ENCODE measurements around the gene DROSHA.
"Not testable (repeated sequence)": the region's sequence is repeated elsewhere in the genome, so short reads cannot be mapped to it uniquely, and the experiment has no call there.

DROSHA gene

DNA sequence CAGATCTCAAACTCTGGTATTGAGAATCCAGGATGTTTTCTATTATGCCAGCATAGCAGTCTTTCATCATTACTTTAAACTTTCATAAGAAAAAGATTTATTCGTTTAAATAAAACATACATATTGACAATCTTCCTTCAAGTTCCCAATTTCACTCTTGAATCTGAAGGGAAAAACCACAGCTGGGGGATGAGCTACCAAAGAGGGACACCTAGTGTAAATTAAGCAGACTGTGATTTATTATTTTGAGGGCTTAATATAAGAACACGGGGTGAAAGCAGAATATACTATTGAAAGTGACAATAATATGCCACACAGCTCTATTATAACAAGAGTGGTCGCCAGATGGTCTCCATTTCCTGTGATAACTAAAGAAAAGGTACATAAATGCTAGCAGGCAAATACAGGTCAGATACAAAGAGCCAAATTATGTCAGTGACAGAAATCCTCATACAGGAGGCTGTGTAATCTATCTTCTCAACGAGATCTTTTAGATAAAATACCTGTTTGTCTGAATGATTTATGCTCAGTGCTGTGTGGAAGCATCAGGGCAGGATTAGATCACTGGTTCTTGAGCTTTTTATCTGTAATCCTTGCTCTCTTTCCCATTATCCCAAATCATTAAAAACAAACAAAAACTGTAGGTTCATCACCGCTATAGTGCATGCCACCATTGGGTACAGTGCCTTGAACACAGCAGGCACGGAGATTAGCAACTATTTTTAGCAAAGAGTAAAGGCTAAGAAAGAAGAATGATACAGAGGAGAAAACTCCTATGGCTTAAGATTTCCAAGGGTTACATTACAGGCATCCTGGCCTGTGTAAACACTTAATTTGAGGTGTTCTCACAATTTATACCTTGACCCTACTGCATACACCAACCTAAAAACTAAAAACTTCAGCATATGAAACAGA is 116.6 kb downstream of the DROSHA start:
- no peak for DNase-seq

DNA sequence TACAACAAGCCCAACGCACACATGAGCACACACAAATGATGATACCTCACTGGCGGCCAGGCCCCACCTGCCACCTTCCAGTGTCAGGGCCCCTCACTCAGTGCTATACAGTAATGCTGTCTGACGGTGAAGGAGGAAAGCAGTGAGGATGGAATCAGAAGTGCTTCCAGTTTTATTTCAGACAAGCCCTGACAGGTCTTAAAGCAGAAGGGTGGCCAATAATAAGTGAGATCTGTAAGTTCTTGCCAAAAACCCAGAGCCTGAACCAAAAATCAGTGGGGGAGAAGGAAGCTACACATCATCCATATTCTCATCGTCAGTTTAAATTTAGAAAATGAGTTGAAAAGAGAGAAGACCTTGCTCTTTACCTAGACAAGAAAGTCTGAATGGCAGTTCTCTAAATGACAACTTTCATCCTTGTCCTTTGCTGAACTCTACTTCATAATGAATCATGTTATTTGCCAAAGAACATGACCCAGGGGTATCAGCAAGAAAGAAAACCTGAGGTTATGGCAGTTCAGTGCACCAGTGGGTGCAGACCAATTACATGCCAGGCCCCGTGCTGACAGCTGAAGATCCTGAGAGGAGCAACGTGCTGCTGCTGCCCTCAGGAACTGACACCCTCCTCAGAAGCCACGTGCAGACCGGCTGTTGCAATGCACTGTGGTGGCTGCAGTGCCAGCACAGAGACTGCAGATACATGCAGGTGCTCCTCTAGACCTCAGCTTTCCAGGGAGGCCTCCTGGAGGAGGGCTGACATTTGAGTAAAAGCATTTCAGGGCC is 118.7 kb downstream of the DROSHA start:
- DNase-seq = no peak

DNA sequence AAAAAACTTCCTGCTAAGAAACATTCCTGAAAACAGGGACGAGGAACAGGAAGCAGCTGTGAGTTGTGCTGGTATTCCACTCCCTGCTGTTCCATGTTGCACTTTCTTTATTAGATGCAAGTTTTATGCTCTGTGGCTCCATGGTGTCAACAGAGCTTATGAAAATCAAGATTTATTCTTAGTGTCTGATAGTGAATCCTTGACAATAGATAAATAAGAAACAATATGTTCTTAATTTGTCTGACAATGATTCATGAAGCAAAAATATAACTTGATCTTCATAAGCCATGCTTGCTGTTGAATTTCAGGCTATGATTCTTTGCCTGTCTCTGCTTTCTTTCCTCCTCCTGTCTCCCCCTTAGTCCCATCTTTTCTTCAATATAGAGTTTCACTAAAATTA is 119.6 kb downstream of the DROSHA start:
- DNase-seq = no peak

DNA sequence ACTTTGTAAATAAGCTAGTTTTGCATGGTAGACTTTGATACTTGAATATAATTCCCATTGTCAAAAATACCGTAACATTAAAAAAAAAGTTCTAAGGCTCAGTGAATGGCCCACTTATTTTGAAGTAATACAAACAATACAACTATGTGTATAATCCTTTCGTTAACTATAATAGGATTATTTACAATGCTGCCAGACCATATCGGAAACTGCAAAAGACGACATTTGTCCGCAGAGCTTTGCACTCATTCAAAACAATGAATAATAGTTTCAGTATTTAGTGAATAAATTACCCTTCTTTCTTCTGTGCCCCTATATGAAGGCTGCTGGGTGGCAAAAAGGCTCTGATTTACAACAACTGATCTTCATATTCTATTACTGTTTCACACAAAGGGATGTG is 121.8 kb downstream of the DROSHA start:
- DNase-seq = no peak

DNA sequence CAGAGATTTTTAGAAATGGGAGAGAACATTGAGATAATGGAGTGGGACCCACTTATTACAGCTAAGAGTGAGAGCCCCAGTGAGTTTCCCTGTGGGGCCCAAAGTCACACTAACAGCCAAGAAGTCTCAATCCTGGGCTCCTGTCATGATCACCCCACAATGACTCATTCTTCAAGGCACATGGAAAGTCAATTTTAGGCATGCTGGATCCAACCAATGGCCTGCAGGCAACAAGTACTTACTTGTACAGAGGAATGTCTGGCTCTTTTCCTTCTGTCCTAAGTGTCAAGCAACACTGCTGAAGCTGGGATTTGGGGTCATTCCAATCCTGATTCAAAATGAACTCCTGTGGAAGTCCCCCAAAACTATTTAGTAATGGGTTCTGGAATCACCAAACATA is 123.1 kb downstream of the DROSHA start:
- DNase-seq = peak; percentile 11

DNA sequence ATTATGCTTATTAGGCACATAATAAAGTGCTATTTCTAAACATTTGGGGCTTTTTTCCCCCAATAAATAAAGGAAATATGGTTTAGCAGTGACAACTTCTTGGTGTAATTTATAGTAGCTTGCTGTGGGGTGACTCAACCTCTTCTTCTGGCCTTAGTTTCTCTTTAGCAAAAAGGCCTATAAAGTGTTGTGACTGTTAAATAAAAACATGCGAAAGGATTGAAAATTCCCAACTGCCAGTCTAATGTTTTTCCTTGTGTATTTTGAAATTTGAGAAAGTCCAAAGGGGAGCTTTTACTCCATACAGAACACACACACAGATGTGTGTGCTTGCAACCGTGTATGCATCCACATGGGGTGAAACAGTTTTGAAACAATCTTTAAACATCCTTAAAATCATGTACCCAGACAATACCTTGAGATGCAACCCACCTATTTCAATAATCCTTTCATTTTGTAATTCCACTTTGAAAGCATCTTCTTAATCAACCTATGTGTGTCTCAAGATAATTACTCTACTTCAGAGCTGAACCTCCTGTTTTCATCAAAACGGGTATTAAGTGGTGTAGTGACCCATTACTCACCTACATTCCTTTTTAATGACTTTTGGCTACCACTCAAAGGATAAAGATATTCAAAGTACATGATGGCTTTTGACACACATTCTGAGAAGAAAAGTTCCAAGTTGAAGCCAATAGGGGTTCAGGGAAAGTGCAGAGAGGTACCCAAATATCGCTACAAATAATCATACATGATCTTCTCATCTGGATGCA is 123.8 kb downstream of the DROSHA start:
- peak; percentile 48 for DNase-seq

DNA sequence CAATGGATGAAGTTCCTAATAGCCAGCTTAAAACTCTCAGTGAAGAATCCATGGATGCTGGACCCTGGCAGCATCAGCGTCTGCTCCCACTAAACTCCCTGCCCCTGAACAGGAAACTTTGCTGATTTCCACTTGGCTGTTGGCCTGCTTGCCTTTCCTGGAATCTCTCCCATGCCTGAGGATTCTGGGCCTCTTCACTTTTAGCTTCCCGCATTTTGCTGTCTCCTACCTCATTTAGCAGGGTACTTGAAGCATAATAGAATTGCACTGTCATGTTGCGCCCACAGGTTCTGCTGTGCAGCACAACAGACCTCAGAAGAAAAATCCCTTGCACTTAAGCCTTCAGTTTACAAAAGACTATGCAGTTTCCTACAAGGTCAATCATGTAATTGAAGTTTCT is 127.6 kb downstream of the DROSHA start:
- no peak for DNase-seq

DNA sequence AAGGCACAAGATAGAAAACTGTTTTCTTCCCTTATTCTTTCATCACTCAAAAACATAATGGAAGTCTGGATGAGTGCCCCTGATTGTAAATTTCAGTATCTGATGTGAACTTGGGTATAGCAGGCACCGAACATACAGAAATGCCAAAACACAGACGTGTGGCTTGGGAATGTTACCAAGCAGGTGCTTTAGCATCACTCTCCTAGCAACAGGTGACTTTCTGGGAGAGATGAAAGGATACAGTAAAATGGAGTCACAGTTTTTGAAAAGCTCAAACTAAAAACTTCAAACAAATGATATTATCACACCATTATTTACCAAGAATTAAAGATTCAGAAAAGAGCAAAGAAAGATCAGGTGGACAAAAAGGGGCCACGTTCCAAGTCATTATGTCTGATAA is 130.2 kb downstream of the DROSHA start:
- DNase-seq = no peak

DNA sequence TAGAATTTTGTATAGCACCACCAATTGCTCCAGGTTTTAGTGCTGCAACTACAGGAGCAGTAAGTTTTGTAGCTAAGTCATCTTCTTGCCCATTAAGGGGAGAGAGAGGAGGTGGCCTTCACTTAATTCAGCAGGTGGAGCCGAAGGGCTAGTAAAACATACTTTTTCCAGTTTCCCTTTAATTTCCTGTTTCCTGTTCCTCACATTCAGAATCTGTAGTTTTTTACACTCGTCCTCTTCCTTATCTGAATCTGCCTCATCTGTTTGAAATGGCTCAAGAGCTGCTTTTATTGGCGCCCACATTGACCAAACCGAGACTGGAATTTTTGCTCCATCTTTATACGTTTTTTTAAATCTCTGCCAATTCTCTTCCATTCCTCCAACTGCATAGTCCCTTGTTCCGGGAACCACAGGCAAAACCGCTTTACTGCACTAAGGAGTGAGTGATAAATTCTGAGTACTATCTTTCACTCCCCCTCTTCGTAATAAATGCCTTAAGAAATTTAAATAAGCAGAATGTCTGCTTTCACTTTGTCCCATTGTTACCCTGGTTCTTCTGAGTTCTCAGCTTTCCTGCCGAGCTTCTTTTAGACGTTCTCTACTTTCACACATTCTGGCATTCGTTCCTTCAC is 133.9 kb downstream of the DROSHA start:
- DNase-seq = no peak

DNA sequence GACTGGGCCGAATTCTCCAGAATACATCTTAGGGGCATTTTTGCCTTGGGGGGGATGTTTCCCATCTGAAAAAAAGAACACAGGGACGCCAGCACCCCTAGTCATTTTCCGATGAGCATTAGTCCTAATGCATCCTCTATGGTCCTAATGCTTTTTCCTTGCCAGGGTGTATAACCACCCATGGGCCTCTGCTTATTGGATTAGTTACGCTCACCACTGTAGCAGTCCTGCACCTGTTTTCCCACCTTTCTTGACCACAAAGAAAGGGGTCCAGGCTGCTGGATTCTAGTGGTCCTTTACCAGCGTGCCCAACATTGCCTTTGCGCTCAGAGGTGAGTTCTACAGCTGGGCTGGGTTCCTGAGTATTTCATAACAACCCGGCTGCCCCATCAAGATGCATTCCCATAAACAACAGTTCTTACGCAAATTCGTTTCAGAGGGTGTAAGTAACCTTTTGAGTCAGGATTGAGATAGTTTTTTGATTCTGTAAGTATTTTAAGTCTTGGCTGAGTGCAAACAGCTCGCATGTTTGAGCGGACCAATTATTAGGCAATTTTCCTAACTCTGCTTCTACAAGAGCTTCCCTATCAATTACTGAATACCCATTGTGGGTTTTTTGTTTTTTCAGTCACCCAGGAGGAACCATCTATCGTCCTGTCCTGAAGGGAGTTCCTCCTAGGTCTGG is 135.1 kb downstream of the DROSHA start:
- DNase-seq = no peak

DNA sequence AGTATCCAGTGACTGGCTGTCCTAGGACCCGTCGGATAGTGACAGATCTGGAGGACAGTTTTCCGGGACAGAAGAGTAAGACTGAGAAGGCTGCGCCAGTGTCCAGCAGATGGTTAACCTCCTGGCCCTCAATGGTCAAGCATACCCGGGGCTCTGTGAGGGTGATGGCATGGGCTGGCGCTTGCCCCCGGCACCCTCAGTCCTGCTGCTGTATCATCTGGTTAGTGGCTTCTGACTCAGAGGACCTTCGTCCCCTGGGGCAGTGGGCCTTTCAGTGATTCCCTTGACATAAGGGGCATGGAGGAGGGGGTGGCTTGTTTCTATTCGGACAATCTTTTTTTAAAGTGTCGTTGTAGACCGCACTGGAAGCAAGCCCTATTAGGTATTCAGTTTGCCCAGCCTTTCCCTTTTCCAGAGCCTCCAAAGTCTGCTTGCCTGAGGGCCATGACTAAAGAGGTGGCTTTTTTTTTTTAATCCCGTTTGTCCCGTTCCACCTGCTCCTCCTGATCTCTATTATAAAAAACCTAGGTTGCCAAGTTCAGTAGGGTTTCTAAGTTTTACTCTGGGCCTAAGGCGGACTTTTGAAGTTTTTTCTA is 136.3 kb downstream of the DROSHA start:
- not testable (repeated sequence) for DNase-seq

DNA sequence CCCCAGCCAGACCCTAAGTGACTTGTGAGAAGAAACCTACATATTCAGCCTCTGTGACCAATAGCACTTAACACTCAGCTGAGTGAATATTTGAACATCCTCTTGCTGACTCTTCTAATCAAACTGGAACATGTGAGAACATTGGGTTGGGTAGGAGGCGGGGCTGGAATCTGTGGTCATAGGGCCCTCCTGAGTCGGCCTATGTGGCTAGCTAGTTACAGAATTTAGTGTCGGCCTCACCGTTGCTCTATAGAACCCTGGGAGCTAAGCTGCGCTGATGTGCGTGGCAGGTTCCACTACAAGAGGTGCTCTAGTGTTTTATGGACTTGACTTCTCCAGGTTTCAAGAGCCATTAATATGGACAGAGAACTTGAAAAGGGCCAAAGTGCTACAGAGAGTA is 138.8 kb downstream of the DROSHA start:
- no peak for DNase-seq

DNA sequence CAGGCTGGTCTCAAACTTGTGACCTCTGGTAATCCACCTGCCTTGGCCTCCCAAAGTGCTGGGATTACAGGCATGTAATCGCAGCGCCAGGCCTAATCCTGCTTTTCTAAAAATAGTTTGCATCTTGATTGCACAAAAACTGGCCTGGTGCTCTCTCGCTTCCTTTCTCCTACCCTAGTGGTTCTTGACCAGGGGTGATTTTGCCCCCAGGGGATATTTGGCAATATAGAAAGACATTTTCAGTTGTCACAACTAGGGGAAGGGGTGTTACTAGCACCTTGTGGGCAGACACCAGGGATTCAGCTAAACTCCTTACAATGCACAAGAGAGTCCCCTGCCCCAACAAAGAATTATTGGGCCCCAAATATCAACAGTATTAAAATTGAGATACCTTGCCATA is 139.8 kb downstream of the DROSHA start:
- DNase-seq = no peak

DNA sequence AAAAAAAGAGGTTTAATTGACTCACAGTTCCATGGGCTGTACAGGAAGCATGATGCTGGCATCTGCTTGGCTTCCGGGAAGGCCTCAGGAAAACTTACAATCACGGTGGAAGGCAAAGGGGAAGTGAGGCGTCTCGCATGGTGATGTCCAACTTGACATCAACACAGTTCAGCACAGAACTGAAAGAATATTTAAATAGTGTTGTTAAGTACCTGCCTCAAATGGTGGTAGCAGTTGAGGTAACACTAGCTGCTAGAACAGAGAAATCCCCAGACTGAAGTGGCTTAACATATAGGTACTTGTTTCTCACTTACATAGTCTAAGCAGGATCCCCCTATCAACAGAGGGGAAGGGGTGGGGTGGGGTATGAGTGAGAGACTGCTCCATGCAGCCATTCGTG is 141.6 kb downstream of the DROSHA start:
- no peak for DNase-seq

DNA sequence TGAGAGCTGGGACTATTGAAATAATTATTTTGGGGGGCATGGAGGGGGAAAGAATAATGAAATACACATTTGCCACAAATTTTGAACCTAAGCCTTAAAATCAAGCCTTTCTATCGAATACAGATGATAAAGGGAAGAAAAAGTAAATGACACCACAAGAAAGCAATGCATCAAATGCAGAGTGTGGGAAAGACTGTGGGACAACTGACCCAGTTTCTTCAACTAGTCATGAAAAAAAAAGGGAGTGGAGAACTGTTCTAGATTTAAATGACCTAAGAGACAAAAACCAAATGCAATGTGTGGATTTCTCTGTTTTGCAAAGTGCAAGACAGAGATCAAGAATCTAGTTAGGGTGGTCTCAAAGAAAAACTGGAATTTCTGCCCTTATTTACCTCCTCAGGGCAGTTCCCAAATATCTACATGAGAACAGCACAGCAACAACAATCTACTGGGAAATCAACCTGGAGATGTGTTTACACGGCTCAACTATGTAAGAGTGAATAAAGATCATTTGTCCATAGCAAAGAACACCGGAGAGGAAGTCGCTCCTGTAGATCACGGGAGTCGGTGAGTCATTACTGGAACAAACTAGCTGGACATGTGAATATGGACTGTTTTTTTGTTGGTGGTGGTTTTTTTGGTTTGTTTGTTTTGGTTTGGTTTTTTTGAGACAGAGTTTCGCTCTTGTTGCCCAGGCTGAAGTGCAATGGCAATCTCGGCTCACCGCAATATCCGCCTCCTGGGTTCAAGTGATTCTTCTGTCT is 145.9 kb downstream of the DROSHA start:
- no peak for DNase-seq

DNA sequence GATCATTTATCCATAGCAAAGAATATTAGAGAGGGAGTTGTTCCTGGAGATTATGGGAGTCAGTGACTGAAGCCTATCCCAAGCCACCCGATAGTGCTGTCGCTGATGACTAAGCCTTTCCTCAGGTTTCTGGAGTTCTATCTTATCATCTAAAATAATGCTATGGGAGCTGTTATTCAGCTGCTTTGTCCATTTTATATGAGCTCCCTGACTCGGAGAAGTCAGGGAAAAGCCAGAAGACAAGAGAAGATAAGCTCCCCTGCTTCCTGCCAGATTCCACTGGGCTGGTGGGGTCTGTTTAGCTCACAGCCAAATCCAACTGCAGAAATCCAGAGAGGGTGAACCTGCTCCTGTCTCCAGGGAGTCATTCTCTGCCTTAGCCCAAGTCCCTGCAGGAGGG is 148.2 kb downstream of the DROSHA start:
- DNase-seq = no peak

DNA sequence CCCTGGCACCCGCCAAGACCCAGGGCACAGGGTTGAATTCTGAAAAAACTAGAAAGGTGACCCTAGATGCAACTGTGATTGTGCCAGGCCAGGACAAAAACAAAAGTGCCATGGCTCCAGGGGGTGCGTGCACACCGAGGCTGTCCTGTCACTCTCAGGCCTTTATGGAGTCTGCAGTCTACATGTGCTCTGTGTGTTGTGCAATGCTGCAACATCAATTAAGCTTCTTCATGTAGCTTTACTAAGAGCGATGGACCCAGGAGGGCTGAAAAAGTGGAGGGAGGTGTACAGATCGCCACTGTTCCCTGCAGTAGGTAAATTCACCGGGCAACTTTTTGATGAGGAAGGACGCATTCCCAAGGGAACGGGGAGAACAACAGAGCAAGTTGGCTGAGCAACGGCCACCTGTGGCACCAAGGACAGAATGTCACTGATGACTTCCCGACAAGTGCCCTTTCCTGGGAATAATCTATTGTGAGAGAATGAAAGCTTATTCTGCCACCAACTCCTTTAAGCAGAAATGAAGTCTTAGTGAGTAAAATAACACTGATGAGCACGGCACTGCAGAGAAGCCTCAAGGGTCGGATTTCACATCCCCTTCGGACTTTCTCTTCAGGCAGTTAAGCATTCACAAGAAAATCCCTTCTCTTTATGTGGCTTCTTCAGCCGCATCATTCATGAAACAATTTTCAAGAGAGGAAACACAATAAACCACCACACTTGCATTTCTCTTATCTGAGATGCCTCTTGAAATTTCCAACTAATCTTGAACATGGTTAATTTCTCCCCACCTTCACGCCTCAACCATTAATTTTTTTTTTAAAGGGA is 149.6 kb downstream of the DROSHA start:
- DNase-seq = no peak

DNA sequence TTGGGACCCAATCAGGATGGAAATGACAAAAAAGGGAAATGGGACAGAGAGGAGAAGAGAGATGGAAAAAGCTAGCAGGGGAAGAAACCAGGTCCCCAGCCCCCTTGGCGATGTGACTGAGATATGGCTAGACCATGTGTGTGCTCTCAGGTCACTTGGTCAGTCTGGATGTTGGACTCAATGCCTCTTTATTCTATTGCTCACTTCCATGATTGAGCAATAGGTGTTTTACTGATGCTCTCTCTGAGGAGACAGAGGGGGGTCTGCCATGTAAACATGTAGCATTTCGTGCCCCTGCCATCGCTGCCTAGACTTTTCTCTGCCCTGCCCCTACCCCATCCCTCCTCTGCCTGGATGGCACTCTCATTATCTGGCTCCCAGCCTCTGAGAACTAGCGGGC is 150.6 kb downstream of the DROSHA start:
- DNase-seq = no peak

DNA sequence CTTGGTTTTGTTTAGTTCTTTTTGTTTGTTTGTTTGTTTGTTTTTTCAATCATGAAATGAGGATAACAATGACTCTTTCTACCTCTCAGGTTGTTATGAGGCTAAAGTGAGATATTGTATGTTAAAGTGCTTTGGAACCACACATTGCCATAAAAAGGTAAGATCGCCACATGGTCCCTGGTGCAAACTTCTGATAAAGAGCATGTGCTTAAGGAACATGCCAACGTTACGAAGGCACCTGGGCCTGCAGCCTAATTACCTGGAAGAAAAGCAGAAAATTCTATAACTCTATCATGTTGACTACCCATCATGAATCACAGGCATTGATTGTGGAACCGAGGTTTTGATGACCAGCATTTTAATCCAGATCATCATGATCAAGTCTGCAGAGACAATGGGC is 151.8 kb downstream of the DROSHA start:
- DNase-seq = no peak

DNA sequence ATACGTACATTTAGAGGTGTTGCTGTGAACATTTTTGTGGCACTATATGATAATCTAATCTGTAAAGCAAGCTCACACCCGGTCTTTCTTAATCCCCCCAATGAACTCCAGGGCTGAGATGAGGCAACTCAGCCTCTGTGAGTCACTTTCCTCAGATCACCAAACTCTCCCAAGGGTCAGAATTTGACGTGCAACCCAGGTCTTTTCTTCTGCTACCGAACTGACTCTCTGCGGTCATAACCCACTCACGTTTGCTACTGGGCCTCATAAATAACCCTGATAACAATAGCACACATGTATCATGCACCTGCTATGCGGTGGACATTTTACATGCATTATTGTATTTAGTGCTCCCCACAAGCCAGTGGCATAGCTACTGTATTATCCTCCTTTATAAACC is 153.1 kb downstream of the DROSHA start:
- DNase-seq = no peak
